IPS-18a (cell line): ENCODE results near the gene KDF1.

Experiments used
- H3K27ac ChIP-seq: one replicate; pipeline ENCODE4 v1.5.1; 2013; ENCODE audit warnings: low read length
- H3K27me3 ChIP-seq: one replicate; pipeline ENCODE4 v1.6.1; 2013; ENCODE audit warnings: mild to moderate bottlenecking, low read length; ENCODE audit not compliant: control insufficient read depth, insufficient read depth
- H3K36me3 ChIP-seq: one replicate; pipeline ENCODE4 v1.6.1; 2013; ENCODE audit warnings: low read depth, low read length; ENCODE audit not compliant: control insufficient read depth
- H3K4me1 ChIP-seq: one replicate; pipeline ENCODE4 v1.6.1; 2013; ENCODE audit warnings: low read depth, low read length; ENCODE audit not compliant: control insufficient read depth
- H3K4me3 ChIP-seq: one replicate; pipeline ENCODE4 v1.5.1; 2013; ENCODE audit warnings: low read length
- H3K9ac ChIP-seq: one replicate; pipeline ENCODE4 v1.6.1; 2013; ENCODE audit warnings: mild to moderate bottlenecking, low read length, moderate library complexity
- H3K9me3 ChIP-seq: one replicate; pipeline ENCODE4 v1.6.1; 2013; ENCODE audit warnings: low read depth, low read length; ENCODE audit not compliant: control insufficient read depth

Gene KDF1

DNA sequence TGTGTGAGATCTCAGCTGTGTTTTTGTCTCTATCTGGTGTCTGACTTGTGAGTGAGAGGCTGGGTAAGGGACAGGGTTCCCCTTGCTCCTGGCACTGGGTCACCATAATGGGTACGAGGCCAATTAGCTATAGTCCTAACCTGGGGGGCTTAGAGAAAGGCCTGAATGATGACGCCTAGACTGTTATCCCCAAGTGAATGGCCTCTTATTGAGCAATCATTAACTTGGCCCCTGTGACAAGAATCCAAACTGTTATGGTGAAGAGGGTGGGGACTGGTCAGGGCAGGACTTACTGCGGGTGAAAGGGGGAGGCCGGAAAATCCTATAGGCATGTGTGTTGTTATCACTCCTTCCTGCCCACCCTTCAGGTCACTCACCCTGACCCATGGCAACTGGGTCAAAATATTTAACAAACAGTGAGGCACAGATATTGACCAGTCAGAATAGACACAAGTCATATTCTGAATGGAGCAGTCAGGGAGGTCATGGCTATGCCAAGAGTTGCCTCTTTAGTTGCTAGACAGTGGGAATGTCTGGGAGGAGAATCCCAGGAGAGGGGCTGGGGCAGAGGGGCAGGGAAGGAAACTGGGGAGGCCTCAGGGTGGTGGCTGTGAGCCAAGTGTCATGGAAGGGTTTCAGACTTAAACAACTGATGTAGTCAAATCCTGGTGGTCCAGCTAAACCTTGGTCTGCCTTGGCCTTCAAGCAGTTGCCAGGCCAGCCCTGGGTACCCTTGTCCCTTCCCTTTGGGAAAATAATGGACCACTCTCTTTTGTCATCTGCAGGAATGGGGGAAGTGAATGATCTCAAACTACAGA lies 49.7 kb downstream of the KDF1 start:
- Histone ChIP-seq H3K4me3 (no peak overlapping the region), H3K27me3 (no peaks in the 10 kb centered on the region), H3K27ac (no peak overlapping the region), H3K9ac (no peak overlapping the region), H3K9me3 (no peaks in the 10 kb centered on the region), H3K36me3 (no peaks in the 10 kb centered on the region), H3K4me1 (no peaks in the 10 kb centered on the region)

DNA sequence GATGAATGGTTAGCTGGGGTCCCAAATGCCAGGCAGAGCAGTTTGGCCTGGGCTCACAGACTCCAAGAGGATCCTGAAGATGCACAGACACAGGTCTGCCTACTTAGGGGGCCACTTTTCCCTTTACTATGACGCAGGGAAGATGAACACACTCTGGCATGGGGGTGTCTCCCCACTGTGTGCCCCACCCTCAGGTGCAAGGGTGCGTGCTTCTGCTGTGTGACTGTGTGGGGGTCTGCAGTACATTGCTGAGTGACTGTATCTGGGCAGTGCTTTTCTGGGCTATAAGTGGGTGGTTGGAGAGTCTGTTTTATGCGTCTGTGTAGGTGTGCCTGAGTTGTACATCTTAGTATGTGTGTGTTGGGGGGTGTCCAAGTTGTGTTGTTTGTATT lies 50.3 kb downstream of the KDF1 start:
- no peaks in the 10 kb centered on the region for H3K36me3 ChIP-seq
- H3K9ac ChIP-seq, result no peak overlapping the region
- no peaks in the 10 kb centered on the region for H3K4me1 ChIP-seq
- no peaks in the 10 kb centered on the region for H3K27me3 ChIP-seq
- H3K9me3 ChIP-seq, result no peaks in the 10 kb centered on the region
- no peak overlapping the region for H3K27ac ChIP-seq
- no peak overlapping the region for H3K4me3 ChIP-seq

DNA sequence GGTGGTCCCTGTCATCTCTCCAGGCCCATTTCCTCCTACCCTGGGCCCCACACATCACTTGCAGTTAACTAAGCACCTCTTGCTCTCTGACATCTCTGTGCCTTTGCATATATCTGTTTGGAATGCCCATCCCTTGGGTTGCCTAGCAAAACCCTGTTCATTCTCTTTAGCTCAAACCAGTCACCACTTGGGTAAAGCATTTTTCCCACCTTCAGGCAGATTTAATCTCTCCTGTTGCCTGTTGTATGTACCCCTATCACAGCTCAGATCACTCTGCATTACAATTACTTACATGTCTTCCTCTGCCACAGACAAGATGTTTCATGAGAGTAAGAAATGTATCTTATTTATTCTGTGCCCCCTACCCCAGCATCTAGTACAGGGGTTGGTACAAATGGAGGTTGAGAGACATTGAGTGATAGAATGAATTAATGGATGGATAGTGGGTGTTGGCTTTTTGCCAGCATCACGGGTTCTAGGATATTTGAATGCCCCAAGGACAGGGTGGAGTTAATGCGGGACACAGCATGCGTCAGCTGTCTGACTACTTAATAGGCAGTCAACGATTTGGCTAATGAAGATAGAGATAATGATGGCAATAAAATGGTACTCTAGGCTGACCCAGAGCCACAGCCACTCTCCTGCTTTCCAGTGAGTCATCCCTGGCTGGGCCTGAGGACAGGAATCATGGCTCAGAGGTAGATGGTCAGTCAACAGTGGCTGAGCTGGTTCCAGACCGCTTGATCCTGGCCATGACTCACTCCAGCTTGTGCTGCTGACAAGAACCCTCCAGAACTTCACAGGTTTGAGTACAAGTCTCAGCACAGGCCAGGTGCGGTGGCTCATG lies 53.0 kb downstream of the KDF1 start:
- no peaks in the 10 kb centered on the region for H3K9me3 ChIP-seq
- no peak overlapping the region for H3K4me3 ChIP-seq
- no peak overlapping the region for H3K9ac ChIP-seq
- H3K36me3 ChIP-seq, result no peaks in the 10 kb centered on the region
- H3K4me1 ChIP-seq, result no peaks in the 10 kb centered on the region
- no peaks in the 10 kb centered on the region for H3K27me3 ChIP-seq
- no peak overlapping the region for H3K27ac ChIP-seq

DNA sequence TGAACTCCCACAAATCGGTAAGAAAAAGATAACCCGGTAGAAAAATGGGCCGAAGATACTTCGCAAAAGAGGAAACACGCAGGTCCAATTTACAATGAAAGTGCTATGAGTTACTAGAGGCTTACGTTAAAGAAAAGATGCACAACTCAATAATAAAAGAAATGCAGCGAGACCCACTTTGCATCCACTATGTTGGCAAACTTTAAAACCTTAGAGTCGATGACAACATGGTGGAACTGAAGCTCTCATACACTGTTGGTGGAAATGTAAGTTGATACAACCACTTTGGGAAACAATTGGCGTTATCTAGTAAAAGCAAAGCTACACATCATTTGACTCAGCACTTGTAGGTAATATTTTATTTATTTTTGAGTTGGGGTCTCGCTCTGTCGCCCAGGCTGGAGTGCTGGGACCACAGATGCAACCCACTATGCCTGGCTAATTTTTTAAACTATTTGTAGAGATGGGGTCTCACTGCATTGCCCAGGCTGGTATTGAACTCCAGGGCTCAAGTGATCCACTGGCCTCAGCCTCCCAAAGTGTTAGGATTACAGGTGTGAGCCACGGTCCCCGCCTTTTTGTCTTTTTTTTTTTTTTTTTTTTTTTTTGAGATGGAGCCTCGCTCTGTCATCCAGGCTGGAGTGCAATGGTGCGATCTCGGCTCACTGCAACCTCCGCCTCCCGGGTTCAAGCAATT lies 59.3 kb downstream of the KDF1 start:
- Histone ChIP-seq H3K9me3 (no peaks in the 10 kb centered on the region), H3K27ac (peak overlapping the region; percentile 78), H3K36me3 (peaks cover 9% of the 10 kb centered on the region), H3K9ac (peak overlapping the region; percentile 92), H3K4me3 (peak overlapping the region; percentile 88), H3K4me1 (no peaks in the 10 kb centered on the region), H3K27me3 (no peaks in the 10 kb centered on the region)

DNA sequence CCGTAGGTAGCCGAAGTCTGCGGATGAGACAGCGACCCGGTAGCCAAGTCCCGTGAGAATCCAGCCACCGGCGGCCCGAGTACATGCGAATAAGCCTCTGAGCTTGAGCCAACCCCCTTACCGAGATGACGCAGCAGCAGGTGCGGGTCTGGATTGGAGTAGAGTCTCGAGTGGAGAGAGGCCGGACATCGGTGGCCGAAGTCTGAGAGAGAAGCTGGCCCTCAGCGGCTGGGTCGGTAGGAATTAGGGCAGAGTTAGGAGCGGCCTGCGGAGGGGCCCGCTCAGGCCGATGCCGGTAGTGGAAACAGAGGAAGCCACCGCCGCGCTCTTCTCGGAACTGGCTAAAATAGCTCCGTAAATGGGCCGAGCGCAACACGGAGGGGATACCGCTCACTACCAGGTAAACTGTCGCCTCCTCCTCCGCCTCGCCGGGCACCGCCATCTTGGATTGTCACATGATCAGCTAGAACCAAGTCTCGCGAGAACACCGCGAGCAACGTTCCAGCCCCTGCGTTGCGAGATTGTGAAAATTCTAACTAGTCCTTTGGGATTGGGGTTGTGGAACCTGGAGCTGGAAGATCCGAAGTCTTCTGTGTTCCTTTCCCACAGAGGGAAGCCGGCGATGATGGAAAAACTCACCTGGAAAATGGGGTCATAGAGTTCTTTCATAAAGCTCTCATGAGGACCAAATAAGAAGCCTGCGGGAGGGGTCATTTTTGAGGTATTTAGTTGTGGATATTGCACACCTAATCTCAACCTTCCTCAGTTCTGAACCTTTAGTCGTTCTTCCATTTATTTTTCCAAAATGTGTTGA lies 60.1 kb downstream of the KDF1 start, which contains the start of gene GPATCH3:
Gene GPATCH3, minus strand, starts transcription at position 467 of the 814 bp plus-strand sequence. Its CDS starts 25 bp downstream, at position 442.
- H3K9me3 ChIP-seq, result no peaks in the 10 kb centered on the region
- peak within 1 kb of the TSS; percentile 78 for H3K27ac ChIP-seq
- H3K9ac ChIP-seq, result peak within 1 kb of the TSS; percentile 92
- no peaks in the 10 kb centered on the region for H3K4me1 ChIP-seq
- peak within 1 kb of the TSS; percentile 88 for H3K4me3 ChIP-seq
- H3K36me3 ChIP-seq, result peaks cover 11% of the 10 kb centered on the region
- no peaks in the 10 kb centered on the region for H3K27me3 ChIP-seq
